Measurements from ENCODE around the gene ATP2C1.

ATP2C1 gene

DNA sequence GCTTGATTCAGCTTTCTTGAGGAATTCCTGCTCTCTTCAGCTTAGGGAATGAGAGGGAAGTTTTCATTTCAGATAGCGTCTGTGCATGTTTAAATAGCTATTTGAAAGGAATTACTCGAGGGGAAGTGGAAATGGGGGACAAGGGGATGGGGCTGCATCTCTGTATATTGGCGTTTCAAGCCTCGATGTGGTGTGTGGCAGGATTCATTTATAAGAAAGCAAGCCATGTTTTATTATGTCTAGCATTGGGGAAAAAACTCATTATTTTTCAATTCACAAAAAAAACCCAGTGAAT, 1.0 kb downstream of the ATP2C1 start:
- peaks cover 96% of the 10 kb centered on the region for H3K79me2 ChIP-seq (ENCODE audit: insufficient read depth, low read length)
- H3K4me3 ChIP-seq (ENCODE audit: low read length, poor library complexity, severe bottlenecking): peak overlapping the region; percentile 92
- no peaks in the 10 kb centered on the region for H3K9me2 ChIP-seq (replicated peaks; ENCODE audit: low read depth, low read length)
- peaks cover 60% of the 10 kb centered on the region for H4K20me1 ChIP-seq (ENCODE audit: insufficient read depth, low read length, poor library complexity, severe bottlenecking)
- H3K27me3 ChIP-seq (ENCODE audit: insufficient read depth, low read length, poor library complexity, severe bottlenecking): no peaks in the 10 kb centered on the region
- TF ChIP-seq EZH2phosphoT487 (IDR thresholded peaks at IDR 0.05; ENCODE audit: borderline replicate concordance): no peak
- TF ChIP-seq, protein P1, sequence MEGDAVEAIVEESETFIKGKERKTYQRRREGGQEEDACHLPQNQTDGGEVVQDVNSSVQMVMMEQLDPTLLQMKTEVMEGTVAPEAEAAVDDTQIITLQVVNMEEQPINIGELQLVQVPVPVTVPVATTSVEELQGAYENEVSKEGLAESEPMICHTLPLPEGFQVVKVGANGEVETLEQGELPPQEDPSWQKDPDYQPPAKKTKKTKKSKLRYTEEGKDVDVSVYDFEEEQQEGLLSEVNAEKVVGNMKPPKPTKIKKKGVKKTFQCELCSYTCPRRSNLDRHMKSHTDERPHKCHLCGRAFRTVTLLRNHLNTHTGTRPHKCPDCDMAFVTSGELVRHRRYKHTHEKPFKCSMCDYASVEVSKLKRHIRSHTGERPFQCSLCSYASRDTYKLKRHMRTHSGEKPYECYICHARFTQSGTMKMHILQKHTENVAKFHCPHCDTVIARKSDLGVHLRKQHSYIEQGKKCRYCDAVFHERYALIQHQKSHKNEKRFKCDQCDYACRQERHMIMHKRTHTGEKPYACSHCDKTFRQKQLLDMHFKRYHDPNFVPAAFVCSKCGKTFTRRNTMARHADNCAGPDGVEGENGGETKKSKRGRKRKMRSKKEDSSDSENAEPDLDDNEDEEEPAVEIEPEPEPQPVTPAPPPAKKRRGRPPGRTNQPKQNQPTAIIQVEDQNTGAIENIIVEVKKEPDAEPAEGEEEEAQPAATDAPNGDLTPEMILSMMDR (conservative IDR thresholded peaks at IDR 0.05; ENCODE audit: low read length): no peak
- no peaks in the 10 kb centered on the region for H3K36me3 ChIP-seq (ENCODE audit: insufficient read depth, low read length)
- peaks cover 61% of the 10 kb centered on the region for H3K4me1 ChIP-seq (ENCODE audit: insufficient read depth, low read length, poor library complexity, severe bottlenecking)
- no peaks in the 10 kb centered on the region for H3K9me3 ChIP-seq (ENCODE audit: insufficient read depth, low read depth, low read length)
- H3F3A ChIP-seq (ENCODE audit: low read depth): no peaks in the 10 kb centered on the region
- peak overlapping the region; percentile 90 for H3K9ac ChIP-seq (ENCODE audit: low read depth, low read length, poor library complexity, severe bottlenecking)
- H2AFZ ChIP-seq (ENCODE audit: low read length): no peak overlapping the region
- H3K4me2 ChIP-seq (ENCODE audit: low read depth, low read length, poor library complexity, severe bottlenecking): peak overlapping the region; percentile 87

DNA sequence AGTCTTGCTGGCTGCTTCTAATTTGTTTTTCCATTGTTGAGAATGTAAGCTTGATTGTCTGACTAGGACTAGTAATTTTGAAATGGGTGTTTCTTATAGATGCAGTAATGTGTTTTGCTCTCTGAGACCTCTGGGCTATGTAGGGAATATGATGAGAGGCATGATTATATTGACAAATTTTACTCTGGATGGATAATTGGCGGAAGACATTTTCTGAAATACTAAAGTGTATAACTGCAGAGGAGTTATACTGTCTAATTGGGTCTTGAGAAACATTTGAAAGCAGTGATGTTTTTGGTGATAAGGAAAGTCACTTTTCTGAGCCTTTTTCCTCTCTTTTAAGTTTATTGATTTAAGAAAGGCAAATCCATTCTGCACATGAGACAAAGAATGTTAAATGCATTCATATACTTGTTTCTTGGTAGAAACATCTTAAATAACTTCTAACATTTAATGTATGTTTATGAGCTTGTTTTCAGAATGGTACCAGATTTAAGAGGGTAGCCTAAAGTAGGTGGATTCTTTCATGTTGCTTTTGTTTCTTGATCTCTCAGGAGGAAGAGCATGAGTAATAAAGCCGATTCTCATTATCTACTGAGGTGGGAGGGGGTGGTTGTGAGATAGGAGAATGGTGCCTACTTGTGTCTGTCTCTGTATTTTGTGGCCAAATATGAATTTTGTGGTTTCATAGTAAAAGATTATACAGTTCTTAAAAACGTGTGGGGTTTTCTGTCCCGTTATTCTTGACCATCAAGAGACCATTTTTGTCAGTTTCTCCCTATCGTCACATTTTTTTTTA, 2.0 kb downstream of the ATP2C1 start:
- Histone ChIP-seq H3K9ac (ENCODE audit: low read depth, low read length, poor library complexity, severe bottlenecking) (peak overlapping the region; percentile 90), H3K79me2 (ENCODE audit: insufficient read depth, low read length) (peaks cover 96% of the 10 kb centered on the region), H4K20me1 (ENCODE audit: insufficient read depth, low read length, poor library complexity, severe bottlenecking) (peaks cover 64% of the 10 kb centered on the region), H3F3A (ENCODE audit: low read depth) (no peaks in the 10 kb centered on the region), H3K9me2 (replicated peaks; ENCODE audit: low read depth, low read length) (no peaks in the 10 kb centered on the region), H3K4me2 (ENCODE audit: low read depth, low read length, poor library complexity, severe bottlenecking) (peak overlapping the region; percentile 87), H3K36me3 (ENCODE audit: insufficient read depth, low read length) (no peaks in the 10 kb centered on the region), H2AFZ (ENCODE audit: low read length) (no peak overlapping the region), H3K9me3 (ENCODE audit: insufficient read depth, low read depth, low read length) (no peaks in the 10 kb centered on the region), H3K4me1 (ENCODE audit: insufficient read depth, low read length, poor library complexity, severe bottlenecking) (peaks cover 67% of the 10 kb centered on the region), H3K4me3 (ENCODE audit: low read length, poor library complexity, severe bottlenecking) (peak overlapping the region; percentile 92), H3K27me3 (ENCODE audit: insufficient read depth, low read length, poor library complexity, severe bottlenecking) (no peaks in the 10 kb centered on the region)
- TF ChIP-seq, protein P1 (conservative IDR thresholded peaks at IDR 0.05; ENCODE audit: low read length): no peak
- TF ChIP-seq EZH2phosphoT487 (IDR thresholded peaks at IDR 0.05; ENCODE audit: borderline replicate concordance): no peak

DNA sequence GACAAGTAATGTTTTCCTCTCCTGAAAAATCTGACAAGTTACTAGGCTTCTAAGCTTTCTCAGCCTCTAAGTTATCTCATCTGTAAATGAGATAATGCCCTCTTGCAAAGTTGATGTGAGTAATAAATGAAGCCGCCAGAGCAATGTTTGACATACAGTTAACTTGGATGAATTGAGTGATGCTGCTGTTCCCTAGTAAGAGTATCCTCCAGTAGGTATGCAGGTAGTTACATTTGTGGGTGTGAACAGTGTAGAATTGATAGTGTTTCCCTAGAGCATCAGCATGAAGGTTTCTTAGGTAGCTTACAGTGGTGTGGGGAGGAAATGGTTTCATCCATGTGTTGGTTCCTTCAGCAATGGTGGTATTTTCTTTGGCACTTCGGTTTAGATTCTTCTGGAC, 3.4 kb downstream of the ATP2C1 start:
- Histone ChIP-seq H2AFZ (ENCODE audit: low read length) (no peak overlapping the region), H3K36me3 (ENCODE audit: insufficient read depth, low read length) (no peaks in the 10 kb centered on the region), H3K9ac (ENCODE audit: low read depth, low read length, poor library complexity, severe bottlenecking) (no peak overlapping the region), H3K4me1 (ENCODE audit: insufficient read depth, low read length, poor library complexity, severe bottlenecking) (peaks cover 80% of the 10 kb centered on the region), H3K27me3 (ENCODE audit: insufficient read depth, low read length, poor library complexity, severe bottlenecking) (no peaks in the 10 kb centered on the region), H3F3A (ENCODE audit: low read depth) (no peaks in the 10 kb centered on the region), H4K20me1 (ENCODE audit: insufficient read depth, low read length, poor library complexity, severe bottlenecking) (peaks cover 77% of the 10 kb centered on the region), H3K9me3 (ENCODE audit: insufficient read depth, low read depth, low read length) (no peaks in the 10 kb centered on the region), H3K79me2 (ENCODE audit: insufficient read depth, low read length) (peaks cover 96% of the 10 kb centered on the region), H3K9me2 (replicated peaks; ENCODE audit: low read depth, low read length) (no peaks in the 10 kb centered on the region), H3K4me3 (ENCODE audit: low read length, poor library complexity, severe bottlenecking) (peak overlapping the region; percentile 92), H3K4me2 (ENCODE audit: low read depth, low read length, poor library complexity, severe bottlenecking) (peak overlapping the region; percentile 87)
- no peak for TF ChIP-seq EZH2phosphoT487 (IDR thresholded peaks at IDR 0.05; ENCODE audit: borderline replicate concordance)
- TF ChIP-seq, protein P1 (conservative IDR thresholded peaks at IDR 0.05; ENCODE audit: low read length): no peak
